Loucy (cell line): Measurements from ENCODE around the gene FRG1.
"Not testable (repeated sequence)": the region's sequence is repeated elsewhere in the genome, so short reads cannot be mapped to it uniquely, and the experiment has no call there.

Source experiments
- EZH2phosphoT487 ChIP-seq: fragments of 200-600 bp; IDR thresholded peaks from 2 replicates; pipeline ENCODE4 v1.6.1; 2018; ENCODE audit warnings: antibody characterized with exemption, mild to moderate bottlenecking, moderate library complexity, borderline replicate concordance
- TF ChIP-seq, protein P1 (sequence below): fragments of 200-600 bp; sonication (generic); conservative IDR thresholded peaks from 2 replicates; pipeline ENCODE4 v1.5.1; 2014; ENCODE audit warnings: mild to moderate bottlenecking, antibody characterized with exemption, low read length

DNA sequence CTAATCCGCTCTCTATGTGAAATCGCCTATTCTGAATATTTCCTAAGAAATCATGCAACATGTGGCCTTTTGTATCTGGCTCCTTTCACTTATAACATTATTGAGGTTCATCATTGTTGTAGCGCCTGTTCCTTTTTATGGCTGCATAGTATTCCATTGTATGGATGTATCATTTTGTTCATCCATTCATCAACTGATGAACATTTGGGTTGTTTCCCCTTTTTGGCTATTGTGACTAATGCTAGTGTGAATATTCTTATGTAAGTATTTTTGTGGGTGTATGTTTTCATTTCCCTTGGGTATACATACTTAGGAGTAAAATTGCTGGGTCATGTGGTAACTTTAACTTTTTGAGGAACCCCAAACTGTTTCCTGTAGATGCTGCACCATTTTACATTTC, 1.7 kb downstream of the FRG1 start:
- TF ChIP-seq, protein P1, sequence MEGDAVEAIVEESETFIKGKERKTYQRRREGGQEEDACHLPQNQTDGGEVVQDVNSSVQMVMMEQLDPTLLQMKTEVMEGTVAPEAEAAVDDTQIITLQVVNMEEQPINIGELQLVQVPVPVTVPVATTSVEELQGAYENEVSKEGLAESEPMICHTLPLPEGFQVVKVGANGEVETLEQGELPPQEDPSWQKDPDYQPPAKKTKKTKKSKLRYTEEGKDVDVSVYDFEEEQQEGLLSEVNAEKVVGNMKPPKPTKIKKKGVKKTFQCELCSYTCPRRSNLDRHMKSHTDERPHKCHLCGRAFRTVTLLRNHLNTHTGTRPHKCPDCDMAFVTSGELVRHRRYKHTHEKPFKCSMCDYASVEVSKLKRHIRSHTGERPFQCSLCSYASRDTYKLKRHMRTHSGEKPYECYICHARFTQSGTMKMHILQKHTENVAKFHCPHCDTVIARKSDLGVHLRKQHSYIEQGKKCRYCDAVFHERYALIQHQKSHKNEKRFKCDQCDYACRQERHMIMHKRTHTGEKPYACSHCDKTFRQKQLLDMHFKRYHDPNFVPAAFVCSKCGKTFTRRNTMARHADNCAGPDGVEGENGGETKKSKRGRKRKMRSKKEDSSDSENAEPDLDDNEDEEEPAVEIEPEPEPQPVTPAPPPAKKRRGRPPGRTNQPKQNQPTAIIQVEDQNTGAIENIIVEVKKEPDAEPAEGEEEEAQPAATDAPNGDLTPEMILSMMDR, result not testable (repeated sequence)
- not testable (repeated sequence) for TF ChIP-seq EZH2phosphoT487
